Measurements from ENCODE around the gene GMFB.

GRCh38 chr14:54475187-54475899 lies 13.4 kb downstream of the GMFB start:
- no peak for TF ChIP-seq POLR2A (IDR thresholded peaks at IDR 0.05)
- TF ChIP-seq, protein P1, sequence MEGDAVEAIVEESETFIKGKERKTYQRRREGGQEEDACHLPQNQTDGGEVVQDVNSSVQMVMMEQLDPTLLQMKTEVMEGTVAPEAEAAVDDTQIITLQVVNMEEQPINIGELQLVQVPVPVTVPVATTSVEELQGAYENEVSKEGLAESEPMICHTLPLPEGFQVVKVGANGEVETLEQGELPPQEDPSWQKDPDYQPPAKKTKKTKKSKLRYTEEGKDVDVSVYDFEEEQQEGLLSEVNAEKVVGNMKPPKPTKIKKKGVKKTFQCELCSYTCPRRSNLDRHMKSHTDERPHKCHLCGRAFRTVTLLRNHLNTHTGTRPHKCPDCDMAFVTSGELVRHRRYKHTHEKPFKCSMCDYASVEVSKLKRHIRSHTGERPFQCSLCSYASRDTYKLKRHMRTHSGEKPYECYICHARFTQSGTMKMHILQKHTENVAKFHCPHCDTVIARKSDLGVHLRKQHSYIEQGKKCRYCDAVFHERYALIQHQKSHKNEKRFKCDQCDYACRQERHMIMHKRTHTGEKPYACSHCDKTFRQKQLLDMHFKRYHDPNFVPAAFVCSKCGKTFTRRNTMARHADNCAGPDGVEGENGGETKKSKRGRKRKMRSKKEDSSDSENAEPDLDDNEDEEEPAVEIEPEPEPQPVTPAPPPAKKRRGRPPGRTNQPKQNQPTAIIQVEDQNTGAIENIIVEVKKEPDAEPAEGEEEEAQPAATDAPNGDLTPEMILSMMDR (IDR thresholded peaks at IDR 0.05): no peak

Measured in right lobe of liver (tissue), 4 donors.